ENCODE data around the gene POMT2. TPM values are rescaled to one million over a fixed set of nuclear protein-coding genes. Genes with fewer than 3 reads are reported as not detected.

POMT2 gene, protein sequence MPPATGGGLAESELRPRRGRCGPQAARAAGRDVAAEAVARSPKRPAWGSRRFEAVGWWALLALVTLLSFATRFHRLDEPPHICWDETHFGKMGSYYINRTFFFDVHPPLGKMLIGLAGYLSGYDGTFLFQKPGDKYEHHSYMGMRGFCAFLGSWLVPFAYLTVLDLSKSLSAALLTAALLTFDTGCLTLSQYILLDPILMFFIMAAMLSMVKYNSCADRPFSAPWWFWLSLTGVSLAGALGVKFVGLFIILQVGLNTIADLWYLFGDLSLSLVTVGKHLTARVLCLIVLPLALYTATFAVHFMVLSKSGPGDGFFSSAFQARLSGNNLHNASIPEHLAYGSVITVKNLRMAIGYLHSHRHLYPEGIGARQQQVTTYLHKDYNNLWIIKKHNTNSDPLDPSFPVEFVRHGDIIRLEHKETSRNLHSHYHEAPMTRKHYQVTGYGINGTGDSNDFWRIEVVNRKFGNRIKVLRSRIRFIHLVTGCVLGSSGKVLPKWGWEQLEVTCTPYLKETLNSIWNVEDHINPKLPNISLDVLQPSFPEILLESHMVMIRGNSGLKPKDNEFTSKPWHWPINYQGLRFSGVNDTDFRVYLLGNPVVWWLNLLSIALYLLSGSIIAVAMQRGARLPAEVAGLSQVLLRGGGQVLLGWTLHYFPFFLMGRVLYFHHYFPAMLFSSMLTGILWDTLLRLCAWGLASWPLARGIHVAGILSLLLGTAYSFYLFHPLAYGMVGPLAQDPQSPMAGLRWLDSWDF
- 10 to 100 TPM in 3 of 4 donors, 1 to 10 TPM in 1; 6.2 to 33.0 (median 13.9) TPM for total RNA-seq

DNA sequence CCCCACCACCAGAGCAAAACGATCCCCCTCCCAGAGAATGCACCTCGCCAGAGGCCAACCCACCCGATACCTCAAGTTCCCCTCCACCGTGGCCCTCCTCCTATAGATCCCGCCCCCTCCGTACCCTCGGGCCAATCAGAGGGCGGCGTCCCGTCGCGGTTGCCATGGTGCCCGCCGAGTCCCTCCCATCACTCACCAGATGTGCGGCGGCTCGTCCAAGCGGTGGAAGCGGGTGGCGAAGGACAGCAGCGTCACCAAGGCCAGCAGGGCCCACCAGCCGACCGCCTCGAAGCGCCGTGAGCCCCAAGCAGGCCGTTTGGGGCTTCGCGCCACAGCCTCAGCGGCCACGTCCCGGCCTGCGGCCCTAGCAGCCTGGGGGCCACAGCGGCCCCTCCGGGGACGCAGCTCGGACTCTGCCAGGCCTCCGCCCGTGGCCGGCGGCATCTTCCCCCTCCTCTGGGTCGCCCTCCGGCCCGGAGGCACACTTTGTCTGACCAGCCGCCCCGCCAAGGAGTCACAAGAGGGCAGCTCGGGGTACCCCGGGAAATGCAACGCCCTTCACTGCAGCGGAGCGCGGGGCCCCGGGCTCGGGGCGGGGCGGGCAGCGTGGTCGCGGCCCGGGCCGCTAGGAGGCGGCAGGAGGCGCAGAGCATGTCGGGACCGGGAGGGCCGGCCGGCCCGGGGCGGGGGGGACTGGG, at the start of gene POMT2:
Gene POMT2, minus strand, starts transcription at position 646 of the 698 bp plus-strand sequence. Its CDS starts 202 bp downstream, at position 444.
- TF ChIP-seq, protein P1, sequence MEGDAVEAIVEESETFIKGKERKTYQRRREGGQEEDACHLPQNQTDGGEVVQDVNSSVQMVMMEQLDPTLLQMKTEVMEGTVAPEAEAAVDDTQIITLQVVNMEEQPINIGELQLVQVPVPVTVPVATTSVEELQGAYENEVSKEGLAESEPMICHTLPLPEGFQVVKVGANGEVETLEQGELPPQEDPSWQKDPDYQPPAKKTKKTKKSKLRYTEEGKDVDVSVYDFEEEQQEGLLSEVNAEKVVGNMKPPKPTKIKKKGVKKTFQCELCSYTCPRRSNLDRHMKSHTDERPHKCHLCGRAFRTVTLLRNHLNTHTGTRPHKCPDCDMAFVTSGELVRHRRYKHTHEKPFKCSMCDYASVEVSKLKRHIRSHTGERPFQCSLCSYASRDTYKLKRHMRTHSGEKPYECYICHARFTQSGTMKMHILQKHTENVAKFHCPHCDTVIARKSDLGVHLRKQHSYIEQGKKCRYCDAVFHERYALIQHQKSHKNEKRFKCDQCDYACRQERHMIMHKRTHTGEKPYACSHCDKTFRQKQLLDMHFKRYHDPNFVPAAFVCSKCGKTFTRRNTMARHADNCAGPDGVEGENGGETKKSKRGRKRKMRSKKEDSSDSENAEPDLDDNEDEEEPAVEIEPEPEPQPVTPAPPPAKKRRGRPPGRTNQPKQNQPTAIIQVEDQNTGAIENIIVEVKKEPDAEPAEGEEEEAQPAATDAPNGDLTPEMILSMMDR (IDR thresholded peaks at IDR 0.05; ENCODE audit: low read depth) = no peak

DNA sequence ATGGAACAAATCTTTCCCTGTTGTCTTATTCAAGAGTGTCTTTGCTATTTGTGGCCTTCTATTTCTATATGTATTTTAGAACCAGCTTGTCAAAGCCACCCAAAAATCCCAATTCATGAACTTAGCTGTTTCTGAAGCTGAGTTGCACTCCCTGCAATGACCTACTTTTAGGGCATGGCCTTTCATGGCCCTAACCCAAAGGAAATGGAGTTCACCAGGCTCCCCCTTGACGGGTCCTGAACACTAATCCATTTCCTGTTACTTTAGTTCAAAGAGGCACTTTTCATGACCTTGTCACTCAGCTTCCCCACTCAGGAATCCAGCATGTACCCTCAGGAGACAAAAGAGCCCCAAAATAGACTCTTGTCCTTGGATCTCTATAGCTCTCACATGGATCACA, 48.6 kb upstream of the POMT2 start:
- TF ChIP-seq, protein P1 (IDR thresholded peaks at IDR 0.05; ENCODE audit: low read depth) = no peak

DNA sequence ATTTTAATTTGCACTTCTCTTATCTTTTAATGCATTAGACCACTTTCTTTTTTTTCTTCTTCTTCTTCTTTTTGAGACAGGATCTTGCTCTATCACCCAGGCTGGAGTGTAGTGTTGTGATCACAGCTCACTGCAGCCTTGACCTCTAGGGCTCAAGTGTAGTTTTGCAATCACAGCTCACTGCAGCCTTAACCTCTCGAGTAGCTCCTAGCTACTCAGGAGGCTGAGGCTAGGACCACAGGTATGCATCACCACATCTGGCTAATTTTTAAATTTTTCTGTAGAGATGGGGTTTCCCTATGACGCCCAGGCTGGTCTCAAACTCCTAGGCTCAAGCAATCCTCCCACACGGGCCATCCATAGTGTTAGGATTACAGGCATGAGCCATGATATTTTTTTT, 43.5 kb upstream of the POMT2 start:
- TF ChIP-seq, protein P1 (IDR thresholded peaks at IDR 0.05; ENCODE audit: low read depth) = no peak

DNA sequence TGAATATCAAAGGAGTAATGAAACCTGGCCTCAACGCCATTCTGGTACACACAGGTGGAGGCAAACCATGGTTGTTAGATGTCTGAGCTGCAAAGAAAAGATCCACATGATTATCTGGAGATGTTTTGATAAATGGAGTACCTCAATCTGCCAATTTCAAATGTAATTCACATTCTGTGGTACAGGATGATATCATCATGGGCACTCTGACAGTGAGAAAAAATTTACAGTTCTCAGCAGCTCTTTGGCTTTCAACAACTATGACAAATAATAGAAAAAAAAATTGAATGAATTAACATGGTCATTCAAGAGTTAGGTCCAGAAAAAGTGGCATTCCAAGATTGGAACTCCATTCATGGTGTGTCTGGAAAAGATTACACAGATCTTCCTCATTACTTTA, 38.9 kb upstream of the POMT2 start:
- TF ChIP-seq, protein P1 (IDR thresholded peaks at IDR 0.05; ENCODE audit: low read depth) = no peak

DNA sequence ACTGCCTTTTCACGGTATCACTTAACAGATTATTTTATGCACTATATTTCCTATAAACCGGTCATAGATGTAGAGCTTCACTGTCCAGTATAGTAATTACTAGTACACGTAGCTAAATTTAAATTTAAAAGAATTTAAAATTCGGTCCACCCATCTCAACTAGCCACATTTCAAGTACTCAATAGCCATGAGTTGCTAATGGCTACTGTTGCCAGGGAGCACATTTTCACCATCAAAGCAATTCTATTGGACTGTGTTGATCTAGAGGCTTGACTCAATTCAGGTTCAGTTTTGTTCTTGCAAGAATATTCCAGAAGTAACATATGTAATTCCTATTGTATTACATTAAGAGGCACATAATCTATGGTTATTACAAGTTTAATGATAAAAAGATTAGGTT, 36.2 kb upstream of the POMT2 start:
- TF ChIP-seq, protein P1 (IDR thresholded peaks at IDR 0.05; ENCODE audit: low read depth) = no peak

DNA sequence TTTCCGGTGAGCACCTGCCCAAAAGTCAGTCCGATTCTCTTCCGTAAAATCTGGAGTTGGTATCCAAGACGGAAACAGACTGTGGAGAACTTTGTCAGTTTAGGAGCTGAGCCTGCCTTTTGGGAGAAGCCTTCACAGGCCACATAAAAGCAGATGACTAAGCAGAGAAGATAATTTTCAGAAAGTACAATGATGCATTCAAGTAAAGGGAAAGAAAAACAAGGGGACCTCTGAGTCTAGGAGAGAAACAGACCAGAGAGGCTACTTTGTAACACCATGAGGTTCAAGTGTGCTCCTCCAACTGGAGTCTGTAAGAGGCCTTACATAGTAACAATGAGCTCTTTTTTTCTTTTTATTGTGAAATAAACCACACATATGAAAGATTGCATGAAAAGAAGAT, 35.1 kb upstream of the POMT2 start:
- TF ChIP-seq, protein P1 (IDR thresholded peaks at IDR 0.05; ENCODE audit: low read depth) = no peak

Data from subcutaneous adipose tissue (tissue), 4 donors.